GM12874 (cell line): ENCODE measurements around the gene GUCA2A.
A peak's percentile ranks its signal among the peaks of the same experiment; 100 is the strongest.

ENCODE experiments used
- CTCF ChIP-seq: IDR thresholded peaks from 2 replicates; pipeline ENCODE4 v1.5.1; 2011; ENCODE audit warnings: low read depth, mild to moderate bottlenecking, control low read depth, low read length, moderate library complexity; ENCODE audit not compliant: insufficient read depth

GUCA2A gene

GRCh38 chr1:42150651-42151050 lies 13.9 kb downstream of the GUCA2A start:
- no peak for TF ChIP-seq CTCF

- TF ChIP-seq CTCF: no peak
Measured at GRCh38 chr1:42148166-42148565, 16.4 kb downstream of the GUCA2A start.

- peak; percentile 91 for TF ChIP-seq CTCF
Measured at GRCh38 chr1:42146626-42147320, 17.8 kb downstream of the GUCA2A start.

GRCh38 chr1:42145764-42146625 lies 18.6 kb downstream of the GUCA2A start:
- no peak for TF ChIP-seq CTCF

- TF ChIP-seq CTCF: no peak
Measured at GRCh38 chr1:42145389-42145716, 19.2 kb downstream of the GUCA2A start.

GRCh38 chr1:42144711-42145388 lies 19.7 kb downstream of the GUCA2A start:
- no peak; the same call in 1 of the 2 replicates for TF ChIP-seq CTCF
